Kidney (tissue), 14 donors: ENCODE results near the gene RPL27. TPM values are rescaled to one million over a fixed set of nuclear protein-coding genes. Genes with fewer than 3 reads are reported as not detected.

Experiments used
- DNase-seq, 5 donors: peaks; one replicate each; pipeline ENCODE4 v3.0.0-alpha.2; 2013 to 2020
- FAIRE-seq: peaks from 2 replicates; lab custom pipeline; 2012; peaks lifted over from hg19 to GRCh38; lab: Jason Lieb, UNC
- H3K27ac ChIP-seq, 2 donors: one replicate each; pipeline ENCODE4 v1.7.0; 2013; ENCODE audit warnings: low read depth in 2 of 2, low read length in 2 of 2, inconsistent platforms in 1 of 2
- H3K27me3 ChIP-seq: one replicate; pipeline ENCODE4 v1.7.1; 2013; ENCODE audit warnings: low read length, inconsistent platforms; ENCODE audit not compliant: control insufficient read depth, insufficient read depth
- H3K36me3 ChIP-seq, 3 donors: one replicate each; pipeline versions ENCODE4 v1.7.0 to v1.7.1; 2013; ENCODE audit warnings: low read length in 3 of 3, control low read depth in 1 of 3, inconsistent platforms in 1 of 3; ENCODE audit not compliant: insufficient read depth in 3 of 3, control insufficient read depth in 2 of 3
- H3K4me1 ChIP-seq, 3 donors: one replicate each; pipeline versions ENCODE4 v1.7.0 to v1.7.1; 2013; ENCODE audit warnings: low read length in 3 of 3, inconsistent platforms in 1 of 3, low read depth in 1 of 3; ENCODE audit not compliant: control insufficient read depth in 2 of 3, insufficient read depth in 2 of 3
- H3K4me3 ChIP-seq, 3 donors: one replicate each; pipeline versions ENCODE4 v1.7.0 to v1.8.1; 2013; ENCODE audit warnings: low read length in 3 of 3, control low read depth in 1 of 3, inconsistent platforms in 1 of 3
- H3K9ac ChIP-seq, 3 donors: one replicate each; pipeline versions ENCODE4 v1.7.0 to v1.7.1; 2013; ENCODE audit warnings: low read length in 3 of 3, control low read depth in 1 of 3, inconsistent platforms in 1 of 3
- H3K9me3 ChIP-seq, 3 donors: one replicate each; pipeline versions ENCODE4 v1.7.0 to v1.7.1; 2013; ENCODE audit warnings: low read length in 3 of 3, control low read depth in 1 of 3, inconsistent platforms in 1 of 3; ENCODE audit not compliant: control insufficient read depth in 2 of 3, insufficient read depth in 1 of 3
- CTCF ChIP-seq: IDR thresholded peaks from 3 replicates; pipeline ENCODE4 v1.5.1; 2012; ENCODE audit warnings: mild to moderate bottlenecking, moderate library complexity, borderline replicate concordance; ENCODE audit not compliant: insufficient read depth; ENCODE audit errors: extremely low read depth
- intact Hi-C: fragments of 100-400 bp; cut with DNase I; formaldehyde crosslinking; loops from one replicate; pipeline ENCODE4 v1.11.1; 2022
- polyA plus RNA-seq: library from polyadenylated mRNA; stranded (reverse); fragments of 350-450 nt; fragmentation: Illumina TruSeq; extraction: RNeasy Lipid Tissue Mini Kit (QIAGEN cat#74804); gene quantifications from one replicate; pipeline ENCODE4 v1.2.3, GENCODE V29; 2014; ENCODE audit warnings: low read depth, low replicate concordance; ENCODE audit not compliant: insufficient read depth
- total RNA-seq: library from RNA; stranded (reverse); fragmentation: NEBNext Ultra II Directional; extraction: Animal tissue kit (Norgen Biotek cat#: 25700); gene quantifications from one replicate; pipeline ENCODE4 v1.2.1, GENCODE V29; 2021
- donor health status: control.
- donor health status: control.
- donor health status: control.
- donor health status: control.
- donor health status: control.
- donor health status: DM: yes; HTN: yes; CAD: no.
- donor health status: Normal renal cell carcinoma (clear cell type).

The RPL27 gene
- total and polyA plus RNA-seq, 2 donors from 2014 or later = 759 to 1,823 TPM

- Histone ChIP-seq H3K27ac (no peak overlapping the region), H3K27me3 (no peaks in the 10 kb centered on the region), H3K9me3 (no peaks in the 10 kb centered on the region), H3K4me3 (no peak overlapping the region), H3K4me1 (no peaks in the 10 kb centered on the region), H3K9ac (no peak overlapping the region), H3K36me3 (no peaks in the 10 kb centered on the region)
- FAIRE-seq = no peak
- no peak for TF ChIP-seq CTCF
- intact Hi-C loops = no loop called here
- DNase-seq = no peak
Observed at GRCh38 chr17:43044024-43044423, 45.8 kb downstream of the RPL27 start.

GRCh38 chr17:43051969-43052368 is 53.8 kb downstream of the RPL27 start:
- H3K9ac ChIP-seq = no peak overlapping the region
- intact Hi-C loops = no loop called here
- no peak overlapping the region for H3K27ac ChIP-seq
- H3K4me1 ChIP-seq = no peaks in the 10 kb centered on the region
- FAIRE-seq (no peak), DNase-seq (no peak)
- H3K27me3 ChIP-seq = no peaks in the 10 kb centered on the region
- TF ChIP-seq CTCF = no peak
- no peak overlapping the region for H3K4me3 ChIP-seq
- no peaks in the 10 kb centered on the region for H3K9me3 ChIP-seq
- H3K36me3 ChIP-seq = no peaks in the 10 kb centered on the region

Other genes starting within 250 kb of the RPL27 start
- gene RAMP2, start 237.2 kb upstream of the RPL27 start, total RNA-seq = 55.7 TPM
- 134 TPM for gene RAMP2, start 237.2 kb upstream of the RPL27 start, polyA plus RNA-seq
- 85.2 TPM for gene VPS25, start 225.0 kb upstream of the RPL27 start, total RNA-seq
- 112 TPM for gene VPS25, start 225.0 kb upstream of the RPL27 start, polyA plus RNA-seq
- 14.9 TPM for gene WNK4, start 217.8 kb upstream of the RPL27 start, total RNA-seq
- gene WNK4, start 217.8 kb upstream of the RPL27 start, polyA plus RNA-seq = 26.4 TPM
- 144 TPM for gene COA3, start 199.7 kb upstream of the RPL27 start, total RNA-seq
- gene COA3, start 199.7 kb upstream of the RPL27 start, polyA plus RNA-seq = 656 TPM
- gene CNTD1, start 199.6 kb upstream of the RPL27 start, total RNA-seq = 0.60 TPM
- gene CNTD1, start 199.6 kb upstream of the RPL27 start, polyA plus RNA-seq = 0.95 TPM
- gene BECN1, start 174.1 kb upstream of the RPL27 start, total RNA-seq = 95.1 TPM
- 65.9 TPM for gene BECN1, start 174.1 kb upstream of the RPL27 start, polyA plus RNA-seq
- 115 TPM for gene PSME3, start 165.0 kb upstream of the RPL27 start, total RNA-seq
- gene PSME3, start 165.0 kb upstream of the RPL27 start, polyA plus RNA-seq = 60.3 TPM
- gene AOC2, start 153.8 kb upstream of the RPL27 start, total RNA-seq = 1.2 TPM
- 0.58 TPM for gene AOC2, start 153.8 kb upstream of the RPL27 start, polyA plus RNA-seq
- 40.6 TPM for gene AOC3, start 147.2 kb upstream of the RPL27 start, total RNA-seq
- 15.1 TPM for gene AOC3, start 147.2 kb upstream of the RPL27 start, polyA plus RNA-seq
- gene G6PC1, start 97.6 kb upstream of the RPL27 start, total RNA-seq = 0.16 TPM
- 10.5 TPM for gene G6PC1, start 97.6 kb upstream of the RPL27 start, polyA plus RNA-seq
- 35.8 TPM for gene AARSD1, start 34.0 kb upstream of the RPL27 start, total RNA-seq
- gene AARSD1, start 34.0 kb upstream of the RPL27 start, polyA plus RNA-seq = 45.6 TPM
- gene PTGES3L, start 18.3 kb upstream of the RPL27 start, total RNA-seq = 0.85 TPM
- 1.2 TPM for gene PTGES3L, start 18.3 kb upstream of the RPL27 start, polyA plus RNA-seq
- gene RUNDC1, start 17.9 kb upstream of the RPL27 start, total RNA-seq = 19.5 TPM
- gene RUNDC1, start 17.9 kb upstream of the RPL27 start, polyA plus RNA-seq = 10.1 TPM
- gene IFI35, start 8.4 kb downstream of the RPL27 start, total RNA-seq = 41.4 TPM
- gene IFI35, start 8.4 kb downstream of the RPL27 start, polyA plus RNA-seq = 58.6 TPM
- gene VAT1, start 24.0 kb downstream of the RPL27 start, total RNA-seq = 133 TPM
- gene VAT1, start 24.0 kb downstream of the RPL27 start, polyA plus RNA-seq = 119 TPM
- 0.63 TPM for gene RND2, start 26.8 kb downstream of the RPL27 start, total RNA-seq
- 2.3 TPM for gene RND2, start 26.8 kb downstream of the RPL27 start, polyA plus RNA-seq
- gene BRCA1, start 126.9 kb downstream of the RPL27 start, total RNA-seq = 5.1 TPM
- 1.4 TPM for gene BRCA1, start 126.9 kb downstream of the RPL27 start, polyA plus RNA-seq
- 88.9 TPM for gene NBR1, start 172.8 kb downstream of the RPL27 start, total RNA-seq
- 50.4 TPM for gene NBR1, start 172.8 kb downstream of the RPL27 start, polyA plus RNA-seq
- gene TMEM106A, start 213.5 kb downstream of the RPL27 start, total RNA-seq = 18.1 TPM
- gene TMEM106A, start 213.5 kb downstream of the RPL27 start, polyA plus RNA-seq = 15.7 TPM
- not detected for gene CCDC200, start 230.2 kb downstream of the RPL27 start, total RNA-seq
- not detected for gene CCDC200, start 230.2 kb downstream of the RPL27 start, polyA plus RNA-seq
- gene RNU2-1, start 235.6 kb downstream of the RPL27 start, total RNA-seq = 9,871 TPM
- gene RNU2-1, start 235.6 kb downstream of the RPL27 start, polyA plus RNA-seq = not detected